GM19467 (cell line): ENCODE measurements around the gene STAT4.

Experiments
- ATAC-seq: cut with Tn5 transposase; IDR thresholded peaks from one replicate; pipeline ENCODE4 v1.9.1; 2021; ENCODE audit warnings: mild to moderate bottlenecking, moderate library complexity; ENCODE audit not compliant: unreplicated experiment

The STAT4 gene

GRCh38 chr2:191103774-191104173 lies 47.0 kb downstream of the STAT4 start:
- no peak for ATAC-seq

- ATAC-seq = no peak
Observed at GRCh38 chr2:191100216-191100615, 50.6 kb downstream of the STAT4 start.

- no peak for ATAC-seq
Observed at GRCh38 chr2:191087311-191087710, 63.5 kb downstream of the STAT4 start.

GRCh38 chr2:191086706-191087105 lies 64.1 kb downstream of the STAT4 start:
- no peak for ATAC-seq

GRCh38 chr2:191083540-191083939 lies 67.3 kb downstream of the STAT4 start:
- ATAC-seq = no peak

GRCh38 chr2:191082321-191082720 lies 68.5 kb downstream of the STAT4 start:
- ATAC-seq = no peak

GRCh38 chr2:191081411-191082155 lies 69.2 kb downstream of the STAT4 start:
- no peak for ATAC-seq

GRCh38 chr2:191078165-191078867 lies 72.5 kb downstream of the STAT4 start:
- ATAC-seq = no peak

GRCh38 chr2:191070276-191070675 lies 80.5 kb downstream of the STAT4 start:
- no peak for ATAC-seq

GRCh38 chr2:191069606-191070005 lies 81.2 kb downstream of the STAT4 start:
- no peak for ATAC-seq

- no peak for ATAC-seq
Observed at GRCh38 chr2:191066919-191067233, 83.9 kb downstream of the STAT4 start.

- ATAC-seq = no peak
Observed at GRCh38 chr2:191066197-191066918, 84.4 kb downstream of the STAT4 start.

GRCh38 chr2:191065785-191066184 lies 85.0 kb downstream of the STAT4 start:
- no peak for ATAC-seq

- no peak for ATAC-seq
Observed at GRCh38 chr2:191064590-191064989, 86.2 kb downstream of the STAT4 start.

- no peak for ATAC-seq
Observed at GRCh38 chr2:191063584-191063983, 87.2 kb downstream of the STAT4 start.

GRCh38 chr2:191061381-191061980 lies 89.3 kb downstream of the STAT4 start:
- no peak for ATAC-seq

- ATAC-seq = no peak
Observed at GRCh38 chr2:191059308-191059707, 91.5 kb downstream of the STAT4 start.

- ATAC-seq = no peak
Observed at GRCh38 chr2:191056228-191056627, 94.6 kb downstream of the STAT4 start.

GRCh38 chr2:191053256-191053655 lies 97.5 kb downstream of the STAT4 start:
- ATAC-seq = no peak

- no peak for ATAC-seq
Observed at GRCh38 chr2:191051825-191052778, 98.7 kb downstream of the STAT4 start.
